ENCODE results near the gene MYO16.

DNA sequence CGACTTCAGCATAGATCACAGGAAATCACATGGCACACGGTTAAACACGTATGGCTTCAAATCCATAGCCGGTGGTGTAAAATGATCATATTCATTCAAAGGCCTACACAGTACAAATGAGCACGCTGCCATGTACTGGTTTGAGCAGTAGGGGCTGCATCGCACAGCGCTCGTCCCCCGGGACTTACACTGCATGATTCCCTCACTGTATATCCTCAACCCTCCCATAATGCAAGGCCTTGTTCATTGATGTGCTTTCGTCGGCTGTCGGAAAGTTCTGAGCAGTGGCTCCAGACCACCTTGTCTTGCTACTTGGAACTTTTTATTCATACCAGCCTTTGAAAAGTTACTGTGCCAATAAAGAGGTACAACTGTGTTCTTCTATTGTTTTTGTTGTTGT is 578.2 kb downstream of the MYO16 start:
- TF ChIP-seq, protein P1, sequence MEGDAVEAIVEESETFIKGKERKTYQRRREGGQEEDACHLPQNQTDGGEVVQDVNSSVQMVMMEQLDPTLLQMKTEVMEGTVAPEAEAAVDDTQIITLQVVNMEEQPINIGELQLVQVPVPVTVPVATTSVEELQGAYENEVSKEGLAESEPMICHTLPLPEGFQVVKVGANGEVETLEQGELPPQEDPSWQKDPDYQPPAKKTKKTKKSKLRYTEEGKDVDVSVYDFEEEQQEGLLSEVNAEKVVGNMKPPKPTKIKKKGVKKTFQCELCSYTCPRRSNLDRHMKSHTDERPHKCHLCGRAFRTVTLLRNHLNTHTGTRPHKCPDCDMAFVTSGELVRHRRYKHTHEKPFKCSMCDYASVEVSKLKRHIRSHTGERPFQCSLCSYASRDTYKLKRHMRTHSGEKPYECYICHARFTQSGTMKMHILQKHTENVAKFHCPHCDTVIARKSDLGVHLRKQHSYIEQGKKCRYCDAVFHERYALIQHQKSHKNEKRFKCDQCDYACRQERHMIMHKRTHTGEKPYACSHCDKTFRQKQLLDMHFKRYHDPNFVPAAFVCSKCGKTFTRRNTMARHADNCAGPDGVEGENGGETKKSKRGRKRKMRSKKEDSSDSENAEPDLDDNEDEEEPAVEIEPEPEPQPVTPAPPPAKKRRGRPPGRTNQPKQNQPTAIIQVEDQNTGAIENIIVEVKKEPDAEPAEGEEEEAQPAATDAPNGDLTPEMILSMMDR (conservative IDR thresholded peaks at IDR 0.05 in 1 of 2, IDR thresholded peaks at IDR 0.05 in 1 of 2; ENCODE audit: low read depth in 1 of 2, low read length in 2 of 2) = no peak
- TF ChIP-seq EZH2 (IDR thresholded peaks at IDR 0.05; ENCODE audit: low read length, missing control alignments) = no peak
